Amniotic stem cell (primary cell): ENCODE measurements around the gene RABGAP1.

Source experiments
- DNase-seq: peaks from one replicate; lab custom pipeline; 2025; lab: John Stamatoyannopoulos, UW

RABGAP1 gene

DNA sequence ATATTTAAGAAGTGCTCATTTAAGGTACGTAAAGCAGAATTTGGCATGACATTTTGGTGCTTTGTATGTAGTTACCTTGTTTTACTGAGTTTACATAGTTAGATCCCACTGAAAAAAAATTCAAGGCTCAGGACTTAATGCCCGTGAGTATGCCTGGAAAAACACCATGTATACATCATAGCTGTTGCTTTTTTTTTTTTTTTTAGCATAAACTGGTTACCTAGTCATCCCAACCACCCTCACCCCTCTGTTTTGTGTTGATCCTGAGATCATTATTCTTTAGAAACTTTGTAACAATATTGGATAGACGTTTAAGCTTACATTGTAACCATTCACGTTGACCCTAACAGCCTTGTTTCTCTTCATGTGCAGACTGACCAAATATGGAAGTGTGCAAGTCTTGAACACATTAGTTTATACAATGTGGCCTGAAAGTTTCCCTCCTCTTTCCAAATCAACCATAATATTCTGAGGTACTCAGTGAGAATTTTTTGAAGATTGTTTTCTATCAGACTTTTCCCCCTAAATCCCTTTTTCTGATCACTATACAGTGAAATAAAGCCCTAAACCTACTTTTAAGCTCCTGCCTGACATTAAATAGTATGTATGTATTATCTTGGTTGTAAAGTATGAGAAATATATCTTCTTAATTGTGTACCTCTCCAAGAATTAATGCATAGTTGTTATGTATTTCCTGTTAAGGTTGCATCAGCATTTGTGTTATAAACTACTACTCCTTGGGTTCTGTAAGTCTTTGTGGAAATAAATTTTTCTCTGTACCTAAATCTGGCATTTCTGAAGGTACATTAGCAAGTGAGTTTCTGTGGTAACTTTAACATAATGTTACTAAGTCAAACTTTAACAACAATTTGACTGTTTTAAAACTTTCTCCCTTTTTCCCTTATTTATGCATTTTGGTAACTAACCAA, 4.4 kb downstream of the RABGAP1 start:
- no peak for DNase-seq

- no peak for DNase-seq
Observed at GRCh38 chr9:122946461-122947005, 5.7 kb downstream of the RABGAP1 start.

- DNase-seq: no peak
Observed at GRCh38 chr9:122948313-122948712, 7.5 kb downstream of the RABGAP1 start.

DNA sequence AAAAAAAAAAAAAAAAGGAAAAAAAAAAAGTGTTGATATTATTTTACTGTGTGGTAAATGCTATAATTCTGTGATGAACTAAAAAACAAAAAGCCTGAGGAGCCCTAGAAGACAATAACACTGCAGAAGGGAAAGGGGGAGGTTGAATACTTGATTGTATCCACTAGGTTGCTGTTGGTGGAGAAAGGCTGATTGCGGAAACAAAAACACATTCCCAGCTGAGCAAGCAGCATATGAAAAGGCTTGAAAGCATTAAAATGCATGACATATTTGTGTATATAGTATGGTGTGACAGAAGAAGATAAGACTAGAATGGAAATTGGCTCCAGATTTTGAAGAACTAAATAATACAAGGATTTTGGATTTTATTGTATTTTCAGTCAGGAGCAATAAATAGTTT, 8.9 kb downstream of the RABGAP1 start:
- DNase-seq: no peak

GRCh38 chr9:122950263-122950662, 9.4 kb downstream of the RABGAP1 start:
- no peak for DNase-seq

- no peak for DNase-seq
Observed at GRCh38 chr9:122951056-122951455, 10.2 kb downstream of the RABGAP1 start.

- DNase-seq: no peak
Observed at GRCh38 chr9:122954253-122954691, 13.5 kb downstream of the RABGAP1 start.

DNA sequence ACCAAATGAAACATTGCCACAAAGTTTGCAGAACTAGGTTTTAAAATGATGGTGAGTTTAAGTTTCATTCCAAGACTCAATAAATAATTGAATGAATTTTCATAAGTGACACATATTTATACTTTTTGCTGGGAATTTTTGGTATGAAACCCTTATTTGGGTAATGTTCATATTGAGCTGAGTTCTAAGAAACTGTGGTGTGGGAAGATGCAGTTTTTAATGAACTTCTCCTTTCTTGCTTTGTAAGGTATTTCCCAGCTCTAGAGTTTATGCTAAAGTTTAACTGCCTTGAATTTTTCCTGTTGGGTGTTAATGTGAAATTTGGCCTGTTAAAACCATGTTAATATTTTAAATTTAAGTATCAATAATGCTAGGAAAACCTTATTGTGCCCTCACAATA, 15.1 kb downstream of the RABGAP1 start:
- DNase-seq: no peak

DNA sequence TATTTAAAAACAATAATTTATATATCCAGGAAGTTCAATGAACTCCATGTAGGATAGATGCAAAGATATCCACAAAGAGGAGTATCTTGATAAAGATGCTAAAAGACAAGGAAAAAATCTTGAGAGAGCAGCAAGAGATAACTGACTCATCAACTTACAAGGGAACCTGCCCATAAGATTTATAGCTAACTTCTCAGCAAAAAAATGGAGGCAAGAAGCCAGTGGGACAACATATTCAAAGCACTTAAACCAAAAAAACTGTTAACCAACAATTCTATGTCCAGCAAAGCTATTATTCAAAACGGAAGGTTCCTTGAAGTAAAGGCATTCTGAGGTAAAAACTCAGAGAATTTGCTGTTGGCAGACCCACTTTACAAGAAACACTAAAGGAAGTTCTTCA, 20.3 kb downstream of the RABGAP1 start:
- DNase-seq: no peak

- no peak for DNase-seq
Observed at GRCh38 chr9:122975196-122975595, 34.4 kb downstream of the RABGAP1 start.

DNA sequence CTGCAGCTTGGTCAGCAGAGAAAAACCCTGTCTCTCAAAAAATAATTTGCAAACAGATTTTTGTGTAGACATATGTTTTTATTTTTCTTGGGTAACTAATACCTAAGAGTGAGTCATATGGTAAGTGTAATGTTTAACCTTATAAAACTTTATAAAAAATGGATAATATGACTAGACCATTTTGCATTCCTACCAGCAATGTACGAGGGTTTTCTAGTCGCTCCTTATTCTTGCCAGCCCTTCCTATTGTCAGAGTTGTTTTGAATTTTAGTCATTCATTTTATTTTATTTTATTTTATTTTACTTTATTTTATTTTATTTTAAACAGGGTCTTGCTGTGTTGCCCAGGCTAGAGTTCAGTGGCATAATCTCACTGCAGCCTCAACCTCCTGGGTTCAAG, 37.8 kb downstream of the RABGAP1 start:
- DNase-seq: no peak

GRCh38 chr9:122986010-122986409, 45.2 kb downstream of the RABGAP1 start:
- DNase-seq: no peak

DNA sequence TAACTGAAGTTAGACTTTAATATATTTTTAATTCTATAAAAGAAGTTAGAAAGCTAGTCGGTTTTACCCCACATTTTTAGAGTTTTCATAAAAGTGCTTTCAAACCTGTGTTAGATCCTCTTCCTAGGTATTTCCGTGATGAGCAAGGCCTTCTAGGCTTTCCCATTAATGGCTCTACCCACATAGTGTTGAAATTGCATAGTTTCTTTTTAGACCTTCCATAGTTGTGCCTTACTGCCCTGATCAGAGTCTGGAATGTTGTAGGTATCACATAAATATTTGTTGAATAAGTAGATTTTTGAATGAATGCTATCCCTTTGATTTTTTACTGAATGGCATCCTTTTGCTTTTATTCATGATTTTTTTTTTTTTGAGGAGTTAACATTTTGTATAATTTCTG, 47.3 kb downstream of the RABGAP1 start:
- DNase-seq: no peak

DNA sequence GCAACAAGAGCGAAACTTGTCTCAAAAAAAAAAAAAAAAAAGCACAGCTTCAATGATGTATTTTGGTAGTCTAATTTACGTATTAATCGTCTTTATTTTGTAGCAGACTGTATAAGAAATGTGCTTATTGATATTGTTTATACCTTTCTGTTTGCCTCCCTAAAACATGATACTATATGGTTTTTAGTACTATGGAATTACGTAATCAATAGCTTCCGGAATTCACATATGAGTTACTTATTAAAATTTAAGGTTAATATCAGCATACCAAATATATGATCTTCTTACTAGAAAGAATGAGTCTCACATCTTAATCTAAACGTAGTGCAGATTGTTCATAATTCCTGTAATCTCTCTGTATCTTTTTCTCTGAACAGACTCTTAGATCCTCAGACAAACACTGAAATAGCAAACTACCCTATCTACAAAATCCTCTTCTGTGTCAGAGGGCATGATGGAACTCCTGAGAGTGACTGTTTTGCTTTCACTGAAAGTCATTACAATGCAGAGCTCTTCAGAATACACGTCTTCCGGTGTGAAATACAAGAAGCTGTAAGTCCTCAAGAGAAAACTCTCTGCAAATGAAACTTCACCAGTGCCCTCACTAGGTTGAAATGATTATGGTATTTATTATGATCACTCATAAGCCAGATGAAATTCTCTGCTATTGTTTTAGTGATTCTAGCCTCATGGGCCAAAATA, 48.3 kb downstream of the RABGAP1 start:
- DNase-seq: no peak

DNA sequence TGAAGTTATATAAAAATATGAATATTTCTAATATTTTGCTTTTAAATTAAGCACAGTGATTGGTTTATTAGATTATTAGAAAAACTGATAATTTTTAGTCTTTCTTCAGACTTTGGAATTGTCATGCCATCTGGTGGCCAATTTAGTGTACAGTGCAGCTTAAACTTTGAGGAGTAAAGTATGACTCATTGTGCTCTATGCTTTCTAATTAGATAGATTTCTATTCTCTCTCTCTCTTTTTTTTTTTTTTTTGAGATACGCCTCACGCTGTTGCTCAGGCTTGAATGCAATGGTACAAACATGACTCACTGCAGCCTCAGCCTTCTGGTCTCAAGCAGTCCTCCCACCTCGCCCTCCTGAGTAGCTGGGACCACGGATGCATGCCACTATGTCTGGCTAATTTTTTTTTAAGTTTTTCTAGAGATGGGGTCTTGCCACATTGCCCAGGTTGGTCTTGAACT, 50.6 kb downstream of the RABGAP1 start:
- DNase-seq: peak; percentile 80

DNA sequence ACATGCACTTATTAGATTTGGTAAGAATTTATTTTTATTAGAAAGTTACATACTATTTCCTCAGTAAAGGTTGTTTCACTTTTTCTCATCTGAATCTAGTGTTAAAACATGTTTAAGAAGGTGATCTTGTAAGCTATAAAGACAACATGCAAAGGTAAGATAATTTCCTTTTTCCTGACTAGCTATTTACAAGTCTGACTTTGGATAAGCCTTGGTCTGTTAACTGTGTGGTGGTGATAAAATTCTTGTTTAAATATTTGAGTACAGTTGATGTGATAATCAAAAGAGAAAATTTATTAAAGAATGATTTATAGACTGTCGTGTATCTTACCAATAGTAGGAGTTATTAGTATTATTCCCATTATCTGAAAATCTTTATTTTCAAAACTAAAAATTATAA, 55.8 kb downstream of the RABGAP1 start:
- no peak for DNase-seq

DNA sequence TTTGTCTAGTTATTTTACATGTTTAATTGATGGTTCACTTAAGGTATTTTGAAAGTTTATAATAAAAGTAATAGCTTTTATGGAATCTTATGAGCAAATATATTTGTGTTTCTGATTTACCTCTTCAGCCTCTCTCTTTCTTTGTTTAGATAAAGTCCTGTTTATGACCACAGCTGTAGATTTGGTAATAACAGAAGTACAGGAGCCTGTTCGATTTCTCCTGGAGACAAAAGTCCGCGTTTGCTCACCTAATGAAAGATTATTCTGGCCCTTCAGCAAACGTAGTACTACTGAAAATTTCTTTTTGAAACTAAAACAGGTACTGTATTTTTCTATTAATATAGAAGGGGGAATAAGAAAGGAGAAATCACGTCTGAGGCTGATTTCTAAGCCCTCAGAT, 57.6 kb downstream of the RABGAP1 start:
- no peak for DNase-seq

GRCh38 chr9:123000371-123001068, 59.7 kb downstream of the RABGAP1 start:
- no peak for DNase-seq

GRCh38 chr9:123002754-123003153, 61.9 kb downstream of the RABGAP1 start:
- no peak for DNase-seq

DNA sequence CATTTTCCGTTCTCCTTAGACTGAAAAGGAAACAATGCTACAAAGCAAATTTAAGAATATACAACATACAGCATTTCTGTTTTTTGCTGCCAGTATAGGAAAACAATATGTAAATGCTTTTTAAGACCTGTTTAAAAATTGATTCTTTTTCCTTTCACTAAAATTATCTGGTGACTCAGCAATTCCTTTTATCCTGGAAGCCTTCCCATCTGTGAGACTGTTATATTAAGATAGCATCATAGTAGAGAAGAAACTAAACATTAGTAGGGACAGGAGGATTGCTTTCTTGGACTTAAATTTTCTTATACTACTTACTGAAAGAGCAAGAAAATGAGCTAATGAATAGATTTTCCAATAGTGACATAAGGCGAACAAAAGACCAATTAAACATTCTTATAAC, 62.6 kb downstream of the RABGAP1 start:
- DNase-seq: no peak

- no peak for DNase-seq
Observed at GRCh38 chr9:123005964-123006363, 65.1 kb downstream of the RABGAP1 start.

DNA sequence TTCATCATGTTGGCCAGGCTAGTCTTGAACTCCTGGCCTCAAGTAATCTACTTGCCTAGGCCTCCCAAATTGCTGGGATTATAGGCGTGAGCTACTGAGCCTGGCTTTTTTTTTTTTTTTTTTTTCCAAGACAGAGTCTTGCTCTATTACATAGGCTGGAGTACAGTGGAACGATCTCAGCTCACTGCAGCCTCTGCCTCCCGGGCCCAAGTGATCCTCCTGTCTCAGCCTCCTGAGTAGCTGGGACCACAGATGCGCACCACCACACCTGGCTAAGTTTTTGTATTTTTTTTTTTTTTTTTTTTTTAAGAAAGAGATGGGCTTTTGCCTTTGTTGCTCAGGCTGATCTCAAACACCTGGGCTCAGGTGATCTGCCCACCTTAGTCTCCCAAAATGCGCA, 66.4 kb downstream of the RABGAP1 start:
- no peak for DNase-seq
